HG02623 (cell line): ENCODE results near the gene PTPRG.

Source experiments
- ATAC-seq: cut with Tn5 transposase; IDR thresholded peaks from one replicate; pipeline ENCODE4 v1.9.1; 2021; ENCODE audit warnings: moderate library complexity; ENCODE audit not compliant: unreplicated experiment

Gene PTPRG

GRCh38 chr3:61847784-61848462, 286.6 kb downstream of the PTPRG start:
- ATAC-seq, result no peak

- ATAC-seq, result no peak
These were observed 287.5 kb downstream of the PTPRG start for GRCh38 chr3:61848885-61849284.

GRCh38 chr3:61853912-61854311, 292.5 kb downstream of the PTPRG start:
- no peak for ATAC-seq

- no peak for ATAC-seq
These were observed 293.8 kb downstream of the PTPRG start for GRCh38 chr3:61855211-61855610.

- no peak for ATAC-seq
These were observed 295.9 kb downstream of the PTPRG start for GRCh38 chr3:61857297-61857696.

GRCh38 chr3:61858054-61858453, 296.7 kb downstream of the PTPRG start:
- no peak for ATAC-seq

- no peak for ATAC-seq
These were observed 300.0 kb downstream of the PTPRG start for GRCh38 chr3:61861410-61861809.

- no peak for ATAC-seq
These were observed 301.4 kb downstream of the PTPRG start for GRCh38 chr3:61862614-61863289.

GRCh38 chr3:61863579-61863978, 302.2 kb downstream of the PTPRG start:
- ATAC-seq, result no peak

- ATAC-seq, result no peak
These were observed 303.5 kb downstream of the PTPRG start for GRCh38 chr3:61864886-61865285.

GRCh38 chr3:61865466-61866152, 304.2 kb downstream of the PTPRG start:
- ATAC-seq, result no peak

GRCh38 chr3:61866153-61866542, 304.8 kb downstream of the PTPRG start:
- no peak for ATAC-seq

- no peak for ATAC-seq
These were observed 305.6 kb downstream of the PTPRG start for GRCh38 chr3:61866961-61867461.

GRCh38 chr3:61868499-61868898, 307.1 kb downstream of the PTPRG start:
- ATAC-seq, result no peak

GRCh38 chr3:61869371-61869770, 308.0 kb downstream of the PTPRG start:
- ATAC-seq, result no peak

GRCh38 chr3:61871644-61872043, 310.3 kb downstream of the PTPRG start:
- no peak for ATAC-seq

- no peak for ATAC-seq
These were observed 310.8 kb downstream of the PTPRG start for GRCh38 chr3:61872077-61872706.

GRCh38 chr3:61875046-61875844, 313.9 kb downstream of the PTPRG start:
- no peak for ATAC-seq

GRCh38 chr3:61875976-61876671, 314.8 kb downstream of the PTPRG start:
- no peak for ATAC-seq

GRCh38 chr3:61876797-61877196, 315.4 kb downstream of the PTPRG start:
- no peak for ATAC-seq
